ENCODE measurements around the gene KLHL21. TPM values are rescaled to one million over a fixed set of nuclear protein-coding genes. Genes with fewer than 3 reads are reported as not detected.

Gene KLHL21
- total and polyA plus RNA-seq, 9 of the 15 experiments (the other 6 are each of a cell fraction or from before 2014, with no cell fraction given): 2.1 to 42.1 (median 17.5) TPM

DNA sequence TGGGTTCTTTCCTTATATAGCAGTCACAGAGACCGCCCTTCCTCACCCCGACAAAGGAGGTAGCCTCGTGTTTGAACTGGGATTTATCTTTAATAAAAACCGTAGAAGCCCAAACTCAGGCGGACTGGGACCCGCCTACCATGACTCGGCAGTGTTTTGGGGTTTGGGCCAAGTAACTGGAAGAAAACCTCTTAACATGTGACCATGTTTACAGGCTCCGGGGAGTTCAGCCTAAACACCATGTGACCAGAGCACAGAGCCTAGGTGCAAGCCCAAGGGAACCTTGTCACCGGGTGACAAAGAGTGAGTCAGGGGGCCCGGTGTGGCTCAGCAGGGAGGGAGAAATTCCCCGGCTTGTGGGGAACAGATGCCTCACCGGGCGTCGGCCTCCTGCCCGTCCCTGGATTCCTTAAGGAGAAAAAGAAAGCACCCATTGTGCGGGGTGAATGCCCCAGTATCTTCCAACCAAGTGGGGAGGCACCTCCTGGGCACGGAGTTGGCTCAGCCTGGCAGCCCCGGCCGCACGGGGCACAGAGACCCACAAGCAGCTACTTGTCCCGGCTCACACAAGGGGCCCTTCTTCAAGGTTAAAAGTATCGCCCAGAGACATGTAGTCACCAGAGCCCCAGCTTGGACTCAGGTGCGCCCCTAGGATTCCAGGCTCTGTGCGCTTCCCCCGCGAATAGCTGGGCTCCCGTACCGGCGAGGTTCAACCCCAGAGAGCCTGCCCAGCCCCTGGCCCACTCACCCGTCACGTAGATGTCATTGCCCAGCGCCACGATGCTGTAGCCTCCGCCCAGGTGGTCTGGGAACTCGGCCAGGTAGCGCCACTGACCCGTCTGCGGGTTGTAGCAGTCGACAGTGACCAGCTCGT lies 1.4 kb downstream of the KLHL21 start (continued):
- TF ChIP-seq MTA3 (IDR thresholded peaks at IDR 0.05; ENCODE audit: borderline replicate concordance) (peak; percentile 0; the same call in 1 of the 2 replicates), SIN3A (IDR thresholded peaks at IDR 0.05; ENCODE audit: borderline replicate concordance in 2 of 2, control insufficient read depth in 1 of 2, low read depth in 2 of 2, low read length in 2 of 2) (peak; percentile 49 to 78; a peak in 2 of 4 replicates), CREB1 (IDR thresholded peaks at IDR 0.05) (peak; percentile 82), CREB1 (CRISPR knock-in tag; IDR thresholded peaks at IDR 0.05) (peak; percentile 77), ZNF507 (tag; conservative IDR thresholded peaks at IDR 0.05) (no peak), ZBED1 (IDR thresholded peaks at IDR 0.05) (no peak), ZNF232 (CRISPR knock-in tag; IDR thresholded peaks at IDR 0.05) (no peak), ZZZ3 (IDR thresholded peaks at IDR 0.05) (no peak), MEF2A (IDR thresholded peaks at IDR 0.05; ENCODE audit: control insufficient read depth, low read depth, low read length) (no peak), SP2 (IDR thresholded peaks at IDR 0.05; ENCODE audit: extremely low read depth, low read depth, low read length, poor library complexity, severe bottlenecking) (no peak), RBM17 (IDR thresholded peaks at IDR 0.05; ENCODE audit: borderline replicate concordance, low read depth, low read length) (no peak), SMAD1 (IDR thresholded peaks at IDR 0.05; ENCODE audit: low read depth, low read length, partially characterized antibody) (peak; percentile 61), ZNF184 (CRISPR knock-in tag; IDR thresholded peaks at IDR 0.05) (no peak), ELF4 (CRISPR knock-in tag; IDR thresholded peaks at IDR 0.05) (0 out of 2 replicates have a peak, but pooled peaks have one; percentile 19), TSC22D4 (tag; IDR thresholded peaks at IDR 0.05) (no peak), SOX6 (IDR thresholded peaks at IDR 0.05) (peak; percentile 54; the same call in 1 of the 2 replicates)
- TF ChIP-seq, protein P1, sequence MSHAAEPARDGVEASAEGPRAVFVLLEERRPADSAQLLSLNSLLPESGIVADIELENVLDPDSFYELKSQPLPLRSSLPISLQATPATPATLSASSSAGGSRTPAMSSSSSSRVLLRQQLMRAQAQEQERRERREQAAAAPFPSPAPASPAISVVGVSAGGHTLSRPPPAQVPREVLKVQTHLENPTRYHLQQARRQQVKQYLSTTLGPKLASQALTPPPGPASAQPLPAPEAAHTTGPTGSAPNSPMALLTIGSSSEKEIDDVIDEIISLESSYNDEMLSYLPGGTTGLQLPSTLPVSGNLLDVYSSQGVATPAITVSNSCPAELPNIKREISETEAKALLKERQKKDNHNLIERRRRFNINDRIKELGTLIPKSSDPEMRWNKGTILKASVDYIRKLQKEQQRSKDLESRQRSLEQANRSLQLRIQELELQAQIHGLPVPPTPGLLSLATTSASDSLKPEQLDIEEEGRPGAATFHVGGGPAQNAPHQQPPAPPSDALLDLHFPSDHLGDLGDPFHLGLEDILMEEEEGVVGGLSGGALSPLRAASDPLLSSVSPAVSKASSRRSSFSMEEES (CRISPR knock-in tag; IDR thresholded peaks at IDR 0.05): peak; percentile 93
- TF ChIP-seq, protein P2, sequence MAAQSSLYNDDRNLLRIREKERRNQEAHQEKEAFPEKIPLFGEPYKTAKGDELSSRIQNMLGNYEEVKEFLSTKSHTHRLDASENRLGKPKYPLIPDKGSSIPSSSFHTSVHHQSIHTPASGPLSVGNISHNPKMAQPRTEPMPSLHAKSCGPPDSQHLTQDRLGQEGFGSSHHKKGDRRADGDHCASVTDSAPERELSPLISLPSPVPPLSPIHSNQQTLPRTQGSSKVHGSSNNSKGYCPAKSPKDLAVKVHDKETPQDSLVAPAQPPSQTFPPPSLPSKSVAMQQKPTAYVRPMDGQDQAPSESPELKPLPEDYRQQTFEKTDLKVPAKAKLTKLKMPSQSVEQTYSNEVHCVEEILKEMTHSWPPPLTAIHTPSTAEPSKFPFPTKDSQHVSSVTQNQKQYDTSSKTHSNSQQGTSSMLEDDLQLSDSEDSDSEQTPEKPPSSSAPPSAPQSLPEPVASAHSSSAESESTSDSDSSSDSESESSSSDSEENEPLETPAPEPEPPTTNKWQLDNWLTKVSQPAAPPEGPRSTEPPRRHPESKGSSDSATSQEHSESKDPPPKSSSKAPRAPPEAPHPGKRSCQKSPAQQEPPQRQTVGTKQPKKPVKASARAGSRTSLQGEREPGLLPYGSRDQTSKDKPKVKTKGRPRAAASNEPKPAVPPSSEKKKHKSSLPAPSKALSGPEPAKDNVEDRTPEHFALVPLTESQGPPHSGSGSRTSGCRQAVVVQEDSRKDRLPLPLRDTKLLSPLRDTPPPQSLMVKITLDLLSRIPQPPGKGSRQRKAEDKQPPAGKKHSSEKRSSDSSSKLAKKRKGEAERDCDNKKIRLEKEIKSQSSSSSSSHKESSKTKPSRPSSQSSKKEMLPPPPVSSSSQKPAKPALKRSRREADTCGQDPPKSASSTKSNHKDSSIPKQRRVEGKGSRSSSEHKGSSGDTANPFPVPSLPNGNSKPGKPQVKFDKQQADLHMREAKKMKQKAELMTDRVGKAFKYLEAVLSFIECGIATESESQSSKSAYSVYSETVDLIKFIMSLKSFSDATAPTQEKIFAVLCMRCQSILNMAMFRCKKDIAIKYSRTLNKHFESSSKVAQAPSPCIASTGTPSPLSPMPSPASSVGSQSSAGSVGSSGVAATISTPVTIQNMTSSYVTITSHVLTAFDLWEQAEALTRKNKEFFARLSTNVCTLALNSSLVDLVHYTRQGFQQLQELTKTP (IDR thresholded peaks at IDR 0.05; ENCODE audit: low read depth in 1 of 2, partially characterized antibody in 2 of 2): peak in 1 of 2 experiments; percentile 17
- TF ChIP-seq, protein P3, sequence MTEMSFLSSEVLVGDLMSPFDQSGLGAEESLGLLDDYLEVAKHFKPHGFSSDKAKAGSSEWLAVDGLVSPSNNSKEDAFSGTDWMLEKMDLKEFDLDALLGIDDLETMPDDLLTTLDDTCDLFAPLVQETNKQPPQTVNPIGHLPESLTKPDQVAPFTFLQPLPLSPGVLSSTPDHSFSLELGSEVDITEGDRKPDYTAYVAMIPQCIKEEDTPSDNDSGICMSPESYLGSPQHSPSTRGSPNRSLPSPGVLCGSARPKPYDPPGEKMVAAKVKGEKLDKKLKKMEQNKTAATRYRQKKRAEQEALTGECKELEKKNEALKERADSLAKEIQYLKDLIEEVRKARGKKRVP (CRISPR knock-in tag; IDR thresholded peaks at IDR 0.05): no peak
